ENCODE data around the gene SRPX2.

DNA sequence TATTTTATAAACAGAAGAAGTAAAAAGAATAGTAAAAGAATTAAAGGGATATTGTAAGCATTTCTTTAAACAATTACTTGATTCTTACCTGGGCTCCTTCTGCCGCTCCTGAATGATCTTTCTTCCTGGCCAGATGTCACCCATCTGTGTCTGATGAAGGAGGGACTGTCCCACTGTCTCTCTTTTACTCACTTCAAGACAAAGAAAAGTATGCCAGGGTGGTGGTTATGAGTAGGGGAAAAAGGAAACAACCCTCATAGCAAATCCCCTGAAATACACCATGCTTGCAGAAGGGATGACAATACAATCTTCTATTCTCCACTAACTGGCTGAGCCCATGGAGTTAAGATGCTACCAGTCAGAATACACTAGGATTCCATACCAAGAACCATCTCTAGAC lies 56.8 kb downstream of the SRPX2 start:
- TF ChIP-seq, protein P1, sequence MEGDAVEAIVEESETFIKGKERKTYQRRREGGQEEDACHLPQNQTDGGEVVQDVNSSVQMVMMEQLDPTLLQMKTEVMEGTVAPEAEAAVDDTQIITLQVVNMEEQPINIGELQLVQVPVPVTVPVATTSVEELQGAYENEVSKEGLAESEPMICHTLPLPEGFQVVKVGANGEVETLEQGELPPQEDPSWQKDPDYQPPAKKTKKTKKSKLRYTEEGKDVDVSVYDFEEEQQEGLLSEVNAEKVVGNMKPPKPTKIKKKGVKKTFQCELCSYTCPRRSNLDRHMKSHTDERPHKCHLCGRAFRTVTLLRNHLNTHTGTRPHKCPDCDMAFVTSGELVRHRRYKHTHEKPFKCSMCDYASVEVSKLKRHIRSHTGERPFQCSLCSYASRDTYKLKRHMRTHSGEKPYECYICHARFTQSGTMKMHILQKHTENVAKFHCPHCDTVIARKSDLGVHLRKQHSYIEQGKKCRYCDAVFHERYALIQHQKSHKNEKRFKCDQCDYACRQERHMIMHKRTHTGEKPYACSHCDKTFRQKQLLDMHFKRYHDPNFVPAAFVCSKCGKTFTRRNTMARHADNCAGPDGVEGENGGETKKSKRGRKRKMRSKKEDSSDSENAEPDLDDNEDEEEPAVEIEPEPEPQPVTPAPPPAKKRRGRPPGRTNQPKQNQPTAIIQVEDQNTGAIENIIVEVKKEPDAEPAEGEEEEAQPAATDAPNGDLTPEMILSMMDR (IDR thresholded peaks at IDR 0.05) = no peak
- TF ChIP-seq EP300 (IDR thresholded peaks at IDR 0.05) (no peak), POLR2A (IDR thresholded peaks at IDR 0.05) (no peak)
